K562 (cell line): Measurements from ENCODE around the gene ELOVL2. TPM values are rescaled to one million over a fixed set of nuclear protein-coding genes. Genes with fewer than 3 reads are reported as not detected.

Experiments used
- ATAC-seq: fragments of 200-7000 bp; cut with Tn5 transposase; 3 replicates; pipeline ENCODE4 v1.9.1; 2020; ENCODE audit warnings: moderate library complexity
- BruUV-seq: library from RNA; stranded (reverse); fragments of 400-500 nt; replicated peaks from 2 replicates; lab custom pipeline; 2021; lab: Mats Ljungman, UMichigan
- CTCF ChIA-PET: fragments of 300-600 bp; formaldehyde crosslinking; extraction: SDS; loops from one replicate; lab custom pipeline; 2021; ENCODE audit warnings: low intra/inter-chr PET ratio; lab: Yijun Ruan, JAX
- POLR2A ChIA-PET: fragments of 300-600, 350-650 bp; sonication (Branson Sonifier 250); formaldehyde crosslinking; extraction: SDS; loops from one replicate; lab custom pipeline; 2021; ENCODE audit warnings: antibody characterized with exemption, inconsistent platforms; lab: Yijun Ruan, JAX
- DNase-seq, 4 experiments: peaks; one replicate each; pipeline versions ENCODE4 v3.0.0 to v3.0.0-alpha.2; 2011 to 2018; ENCODE audit warnings: low spot score in 3 of 4, mixed read lengths in 3 of 4; ENCODE audit errors: extremely low read depth in 1 of 4
- FAIRE-seq: peaks from 2 replicates; lab custom pipeline; 2011; peaks lifted over from hg19 to GRCh38; lab: Jason Lieb, UNC
- H2AFZ ChIP-seq: 2 replicates; pipeline ENCODE4 v1.6.0; 2011; ENCODE audit warnings: low read depth, low read length, control low read depth, inconsistent platforms
- H3K27ac ChIP-seq: fragments of 200-600 bp; 3 replicates; pipeline ENCODE4 v1.8.0; 2011; ENCODE audit warnings: low read depth, mild to moderate bottlenecking, control low read depth, inconsistent platforms, low read length, moderate library complexity, mixed read lengths; ENCODE audit errors: extremely low read depth
- H3K27me3 ChIP-seq, 2 experiments: fragments of 300-600 bp in 1 of 2; 2 replicates in 1 of 2; 3 replicates in 1 of 2; pipeline versions ENCODE4 v1.6.0 to v1.8.0; 2011; ENCODE audit warnings: inconsistent platforms in 2 of 2, low read length in 2 of 2, mild to moderate bottlenecking in 1 of 2, mixed read lengths in 1 of 2, moderate library complexity in 1 of 2; ENCODE audit not compliant: control insufficient read depth in 2 of 2, insufficient read depth in 2 of 2
- H3K36me3 ChIP-seq: fragments of 300-600 bp; 3 replicates; pipeline ENCODE4 v1.8.0; 2011; ENCODE audit warnings: mild to moderate bottlenecking, low read length, inconsistent platforms; ENCODE audit not compliant: control insufficient read depth, insufficient read depth
- H3K4me1 ChIP-seq, 2 experiments: fragments of 200-600 bp in 1 of 2; replicated peaks in 1 of 2; 2 replicates in 1 of 2; 3 replicates in 1 of 2; pipeline versions ENCODE4 v1.5.1 to v1.8.0; 2011; ENCODE audit warnings: inconsistent platforms in 2 of 2, low read length in 2 of 2, mild to moderate bottlenecking in 1 of 2, mixed read lengths in 1 of 2, moderate library complexity in 1 of 2; ENCODE audit not compliant: control insufficient read depth in 2 of 2, insufficient read depth in 2 of 2
- H3K4me2 ChIP-seq: 2 replicates; pipeline ENCODE4 v1.6.1; 2011; ENCODE audit warnings: low read length, control low read depth, inconsistent platforms, mixed read lengths; ENCODE audit not compliant: insufficient read depth
- H3K4me3 ChIP-seq: fragments of 200-600 bp; sonication (generic), shearing (Covaris generic); 2 replicates; pipeline ENCODE4 v1.5.1; 2016; ENCODE audit warnings: control low read depth, inconsistent platforms
- H3K79me2 ChIP-seq: fragments of 200-600 bp; 3 replicates; pipeline ENCODE4 v1.8.0; 2011; ENCODE audit warnings: low read length, inconsistent platforms; ENCODE audit not compliant: control insufficient read depth, insufficient read depth
- H3K9ac ChIP-seq, 2 experiments: 2 replicates each; pipeline versions ENCODE4 v1.6.0 to v1.6.1; 2011; ENCODE audit warnings: low read depth in 2 of 2, low read length in 2 of 2, control low read depth in 1 of 2, inconsistent platforms in 1 of 2, mild to moderate bottlenecking in 1 of 2, mixed read lengths in 1 of 2; ENCODE audit not compliant: insufficient read depth in 1 of 2
- H3K9me1 ChIP-seq: one replicate; pipeline ENCODE4 v1.6.0; 2011; ENCODE audit warnings: inconsistent platforms, mild to moderate bottlenecking, low read length, moderate library complexity; ENCODE audit not compliant: control insufficient read depth, insufficient read depth
- H3K9me3 ChIP-seq: replicated peaks from 2 replicates; pipeline ENCODE4 v1.5.1; 2011; ENCODE audit warnings: low read depth, low read length, inconsistent platforms; ENCODE audit not compliant: control insufficient read depth, insufficient read depth
- H4K20me1 ChIP-seq: replicated peaks from 2 replicates; pipeline ENCODE4 v1.6.1; 2011; ENCODE audit warnings: low read length, inconsistent platforms, mixed read lengths; ENCODE audit not compliant: control insufficient read depth, insufficient read depth
- ARID2 ChIP-seq: fragments of 450-650 bp; IDR thresholded peaks from 2 replicates; pipeline ENCODE4 v1.6.1; 2017; ENCODE audit warnings: antibody characterized with exemption, mild to moderate bottlenecking
- BCL6 ChIP-seq: fragments of 250-450 bp; sonication (Bioruptor Pico); IDR thresholded peaks from 2 replicates; pipeline ENCODE4 v1.4.0; 2020
- MAFF ChIP-seq: IDR thresholded peaks from 2 replicates; pipeline ENCODE4 v1.6.1; 2012; ENCODE audit warnings: low read length, improper control_type of control experiment
- STAG1 ChIP-seq: sonication (generic); formaldehyde crosslinking; IDR thresholded peaks from 2 replicates; pipeline ENCODE4 v1.5.0; 2020; ENCODE audit warnings: missing genetic modification reagents, borderline replicate concordance
- WHSC1 ChIP-seq: IDR thresholded peaks from one replicate; pipeline ENCODE4 v1.6.1; 2012; ENCODE audit warnings: low read length, control low read depth, inconsistent platforms
- WGBS: fragments of 100-300 bp; shearing (Covaris generic); methylation state at CpG from one replicate; pipeline ENCODE4 v1.1.6; 2016; ENCODE audit warnings: low coverage, mixed read lengths; ENCODE audit not compliant: insufficient coverage; ENCODE audit errors: missing lambda C conversion rate; 5-methylcytosine and 5-hydroxymethylcytosine counted together
- in situ Hi-C: fragments of 300-500 bp; cut with MboI; formaldehyde crosslinking; loops from 4 replicates; pipeline ENCODE4 v1.15.0; 2018; ENCODE audit warnings: inconsistent platforms, mixed read lengths
- intact Hi-C: fragments of 100-400 bp; cut with micrococcal nuclease; formaldehyde crosslinking; loops from 2 replicates; pipeline ENCODE4 v1.14.2; 2022
- polyA plus RNA-seq, 8 experiments: library from polyadenylated mRNA; depleted of rRNA in 4 of 8; stranded (reverse) in 5 of 8; unstranded in 3 of 8; fragments of >200 nt; fragmentation: Nextera tagmentation in 2 of 8; fragmentation: Illumina TruSeq in 1 of 8; extraction: Ambion mirVana in 2 of 8; extraction: Trizol in 1 of 8; gene quantifications; 2 replicates each; pipeline versions ENCODE4 v1.2.1 to v1.2.3, GENCODE V29; 2011 to 2014; ENCODE audit warnings: inconsistent platforms in 1 of 8, missing spikeins in 1 of 8
- total RNA-seq, 7 experiments: library from RNA; depleted of rRNA in 6 of 7; stranded (reverse); fragments of >200 nt in 6 of 7; fragmentation: Illumina TruSeq in 2 of 7; extraction: Trizol in 2 of 7; gene quantifications; 2 replicates each; pipeline versions ENCODE4 v1.2.1 to v1.2.3, GENCODE V29; 2011 to 2021; ENCODE audit warnings: low replicate concordance in 1 of 7
- TF ChIP-seq, protein P1 (sequence below): sonication (generic); formaldehyde crosslinking; IDR thresholded peaks from 2 replicates; pipeline ENCODE4 v1.8.0; 2022; ENCODE audit warnings: missing genetic modification reagents, mild to moderate bottlenecking, borderline replicate concordance
- TF ChIP-seq, protein P2 (sequence below): sonication (generic); formaldehyde crosslinking; IDR thresholded peaks from 2 replicates; pipeline ENCODE4 v1.8.1; 2023; ENCODE audit warnings: mild to moderate bottlenecking, missing genetic modification reagents

The ELOVL2 gene
- total and polyA plus RNA-seq, 9 of the 15 experiments (the other 6 are each of a cell fraction or from before 2014, with no cell fraction given), result 0.05 to 0.96 (median 0.31) TPM

DNA sequence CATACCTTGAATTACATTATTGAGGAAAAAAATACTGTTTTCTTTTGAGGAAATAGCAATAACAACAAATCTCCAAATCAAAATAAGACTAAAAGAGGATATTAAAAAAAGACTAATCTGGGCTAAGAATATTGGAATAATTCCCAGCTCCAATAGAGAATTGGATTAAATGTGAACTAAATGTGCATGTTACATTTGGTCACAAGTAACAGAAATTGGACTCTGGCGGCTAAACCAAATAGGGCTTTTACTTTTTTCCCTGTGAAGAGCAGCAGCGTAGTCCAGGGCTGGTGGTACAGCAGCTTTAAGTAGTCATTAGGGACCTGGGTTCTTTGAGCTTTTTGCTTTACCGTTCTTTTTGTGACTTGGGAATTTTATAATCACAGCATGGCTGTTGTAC is 71.9 kb downstream of the ELOVL2 start:
- no peaks in the 10 kb centered on the region for H3K4me1 ChIP-seq
- ChIA-PET POLR2A (interaction anchor here (0.6 to 0.9 kb wide), 3 partner anchors 9 to 1369 kb away, joined by 3 read pairs; no protein-coding TSS in a partner anchor), CTCF (no interaction called here)
- no peak overlapping the region for H3K9ac ChIP-seq
- FAIRE-seq (no peak), ATAC-seq (no peak), DNase-seq (no peak)
- H3K36me3 ChIP-seq, result peaks cover 32% of the 10 kb centered on the region; the same call in 2 of the 3 replicates
- H4K20me1 ChIP-seq, result no peaks in the 10 kb centered on the region
- H3K79me2 ChIP-seq, result no peaks in the 10 kb centered on the region
- H2AFZ ChIP-seq, result no peak overlapping the region
- in situ Hi-C loops, result loop anchor here (25.0 kb wide), 1 partner anchor 515 kb away; no protein-coding TSS in a partner anchor
- BruUV-seq, result no TSS peak
- H3K27ac ChIP-seq, result no peak overlapping the region
- TF ChIP-seq, protein P1, sequence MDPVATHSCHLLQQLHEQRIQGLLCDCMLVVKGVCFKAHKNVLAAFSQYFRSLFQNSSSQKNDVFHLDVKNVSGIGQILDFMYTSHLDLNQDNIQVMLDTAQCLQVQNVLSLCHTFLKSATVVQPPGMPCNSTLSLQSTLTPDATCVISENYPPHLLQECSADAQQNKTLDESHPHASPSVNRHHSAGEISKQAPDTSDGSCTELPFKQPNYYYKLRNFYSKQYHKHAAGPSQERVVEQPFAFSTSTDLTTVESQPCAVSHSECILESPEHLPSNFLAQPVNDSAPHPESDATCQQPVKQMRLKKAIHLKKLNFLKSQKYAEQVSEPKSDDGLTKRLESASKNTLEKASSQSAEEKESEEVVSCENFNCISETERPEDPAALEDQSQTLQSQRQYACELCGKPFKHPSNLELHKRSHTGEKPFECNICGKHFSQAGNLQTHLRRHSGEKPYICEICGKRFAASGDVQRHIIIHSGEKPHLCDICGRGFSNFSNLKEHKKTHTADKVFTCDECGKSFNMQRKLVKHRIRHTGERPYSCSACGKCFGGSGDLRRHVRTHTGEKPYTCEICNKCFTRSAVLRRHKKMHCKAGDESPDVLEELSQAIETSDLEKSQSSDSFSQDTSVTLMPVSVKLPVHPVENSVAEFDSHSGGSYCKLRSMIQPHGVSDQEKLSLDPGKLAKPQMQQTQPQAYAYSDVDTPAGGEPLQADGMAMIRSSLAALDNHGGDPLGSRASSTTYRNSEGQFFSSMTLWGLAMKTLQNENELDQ (CRISPR knock-in tag), result no peak
- TF ChIP-seq WHSC1 (no peak), BCL6 (CRISPR knock-in tag) (no peak), ARID2 (no peak), MAFF (no peak), STAG1 (CRISPR knock-in tag) (no peak)
- TF ChIP-seq, protein P2, sequence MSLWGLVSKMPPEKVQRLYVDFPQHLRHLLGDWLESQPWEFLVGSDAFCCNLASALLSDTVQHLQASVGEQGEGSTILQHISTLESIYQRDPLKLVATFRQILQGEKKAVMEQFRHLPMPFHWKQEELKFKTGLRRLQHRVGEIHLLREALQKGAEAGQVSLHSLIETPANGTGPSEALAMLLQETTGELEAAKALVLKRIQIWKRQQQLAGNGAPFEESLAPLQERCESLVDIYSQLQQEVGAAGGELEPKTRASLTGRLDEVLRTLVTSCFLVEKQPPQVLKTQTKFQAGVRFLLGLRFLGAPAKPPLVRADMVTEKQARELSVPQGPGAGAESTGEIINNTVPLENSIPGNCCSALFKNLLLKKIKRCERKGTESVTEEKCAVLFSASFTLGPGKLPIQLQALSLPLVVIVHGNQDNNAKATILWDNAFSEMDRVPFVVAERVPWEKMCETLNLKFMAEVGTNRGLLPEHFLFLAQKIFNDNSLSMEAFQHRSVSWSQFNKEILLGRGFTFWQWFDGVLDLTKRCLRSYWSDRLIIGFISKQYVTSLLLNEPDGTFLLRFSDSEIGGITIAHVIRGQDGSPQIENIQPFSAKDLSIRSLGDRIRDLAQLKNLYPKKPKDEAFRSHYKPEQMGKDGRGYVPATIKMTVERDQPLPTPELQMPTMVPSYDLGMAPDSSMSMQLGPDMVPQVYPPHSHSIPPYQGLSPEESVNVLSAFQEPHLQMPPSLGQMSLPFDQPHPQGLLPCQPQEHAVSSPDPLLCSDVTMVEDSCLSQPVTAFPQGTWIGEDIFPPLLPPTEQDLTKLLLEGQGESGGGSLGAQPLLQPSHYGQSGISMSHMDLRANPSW (CRISPR knock-in tag), result no peak
- no peaks in the 10 kb centered on the region for H3K9me1 ChIP-seq
- no peak overlapping the region for H3K4me3 ChIP-seq
- intact Hi-C loops, result no loop called here
- 93% methylated on average over 3 of the region's 3 CpGs for WGBS
- no peak overlapping the region for H3K4me2 ChIP-seq
- H3K9me3 ChIP-seq, result no peaks in the 10 kb centered on the region
- H3K27me3 ChIP-seq, result no peaks in the 10 kb centered on the region
